Panc1 (cell line): Measurements from ENCODE around the gene SLC37A1. TPM values are rescaled to one million over a fixed set of nuclear protein-coding genes. Genes with fewer than 3 reads are reported as not detected.

Experiments
- ATAC-seq: fragments of 200-7000 bp; cut with Tn5 transposase; 2 replicates; pipeline ENCODE4 v1.9.1; 2020; ENCODE audit warnings: mild to moderate bottlenecking, moderate library complexity
- BruUV-seq: library from RNA; stranded (reverse); fragments of 400-500 nt; replicated peaks from 2 replicates; lab custom pipeline; 2021; lab: Mats Ljungman, UMichigan
- CTCF ChIA-PET: fragments of 300-600 bp; sonication (Branson Sonifier 250); formaldehyde crosslinking; loops from one replicate; lab custom pipeline; 2022; ENCODE audit warnings: antibody characterized with exemption; lab: Charles Lee
- POLR2A ChIA-PET: fragments of 300-600 bp; sonication (Branson Sonifier 250); formaldehyde crosslinking; loops from one replicate; lab custom pipeline; 2022; ENCODE audit warnings: antibody characterized with exemption; lab: Charles Lee
- DNase-seq: peaks from one replicate; pipeline ENCODE4 v3.0.0-alpha.2; 2010; ENCODE audit warnings: low read depth, low spot score
- H3K27ac ChIP-seq: 2 replicates; pipeline ENCODE4 v1.5.1; 2011; ENCODE audit warnings: mild to moderate bottlenecking, low read length, inconsistent platforms
- H3K27me3 ChIP-seq: fragments of 200-500 bp; sonication (Bioruptor generic); 2 replicates; pipeline ENCODE4 v1.6.0; 2014; ENCODE audit warnings: low read length, inconsistent platforms; ENCODE audit not compliant: control insufficient read depth, insufficient read depth
- H3K36me3 ChIP-seq: fragments of 200-500 bp; sonication (Bioruptor generic); 2 replicates; pipeline ENCODE4 v1.5.1; 2014; ENCODE audit warnings: inconsistent platforms, mild to moderate bottlenecking, low read length, moderate library complexity; ENCODE audit not compliant: control insufficient read depth, insufficient read depth
- H3K4me1 ChIP-seq: 2 replicates; pipeline ENCODE4 v1.5.1; 2011; ENCODE audit warnings: inconsistent platforms, mild to moderate bottlenecking, low read length, moderate library complexity; ENCODE audit not compliant: control insufficient read depth, insufficient read depth
- H3K4me3 ChIP-seq, 2 experiments: 2 replicates each; pipeline ENCODE4 v1.5.1; 2011 to 2012; ENCODE audit warnings: low read depth in 2 of 2, low read length in 2 of 2, mild to moderate bottlenecking in 2 of 2, inconsistent platforms in 1 of 2, moderate library complexity in 1 of 2
- H3K9me3 ChIP-seq: fragments of 200-500 bp; sonication (Bioruptor generic); 2 replicates; pipeline ENCODE4 v1.5.1; 2014; ENCODE audit warnings: low read depth, mild to moderate bottlenecking, inconsistent platforms, low read length, moderate library complexity; ENCODE audit not compliant: control insufficient read depth, insufficient read depth
- POLR2AphosphoS5 ChIP-seq: IDR thresholded peaks from 2 replicates; pipeline ENCODE4 v1.6.1; 2012; ENCODE audit warnings: mild to moderate bottlenecking, low read depth, low read length, moderate library complexity
- SIN3A ChIP-seq: IDR thresholded peaks from 2 replicates; pipeline ENCODE4 v1.6.1; 2012; ENCODE audit warnings: low read depth, mild to moderate bottlenecking, low read length, moderate library complexity, borderline replicate concordance; ENCODE audit not compliant: insufficient read depth
- TCF7L2 ChIP-seq: IDR thresholded peaks from 2 replicates; pipeline ENCODE4 v1.6.1; 2011; ENCODE audit warnings: mild to moderate bottlenecking, low read depth, low read length, inconsistent platforms
- in situ Hi-C: cut with HindIII; loops from 2 replicates; pipeline ENCODE4 v1.10.0; 2016; ENCODE audit warnings: low sequenced_read_pairs, low pct_unique_long_range_greater_than_20kb
- intact Hi-C: fragments of 100-400 bp; cut with micrococcal nuclease; formaldehyde crosslinking; loops from one replicate; pipeline ENCODE4 v1.10.0; 2022; ENCODE audit not compliant: unreplicated experiment
- total RNA-seq: library from RNA; stranded (reverse); gene quantifications from one replicate; pipeline ENCODE4 v1.2.1, GENCODE V29; 2021; ENCODE audit not compliant: unreplicated experiment
- TF ChIP-seq, protein P1 (sequence below), 2 experiments: IDR thresholded peaks; 2 replicates each; pipeline ENCODE4 v1.6.1; 2011 to 2012; ENCODE audit warnings: low read depth in 2 of 2, control low read depth in 1 of 2, low read length in 1 of 2, mild to moderate bottlenecking in 1 of 2, moderate library complexity in 1 of 2; ENCODE audit not compliant: insufficient read depth in 1 of 2
- TF ChIP-seq, protein P2 (sequence below): fragments of 450-650 bp; IDR thresholded peaks from 2 replicates; pipeline ENCODE4 v1.5.1; 2017; ENCODE audit warnings: mild to moderate bottlenecking

SLC37A1 gene
- total RNA-seq, 1 experiment from 2014 or later, result 7.7 TPM

DNA sequence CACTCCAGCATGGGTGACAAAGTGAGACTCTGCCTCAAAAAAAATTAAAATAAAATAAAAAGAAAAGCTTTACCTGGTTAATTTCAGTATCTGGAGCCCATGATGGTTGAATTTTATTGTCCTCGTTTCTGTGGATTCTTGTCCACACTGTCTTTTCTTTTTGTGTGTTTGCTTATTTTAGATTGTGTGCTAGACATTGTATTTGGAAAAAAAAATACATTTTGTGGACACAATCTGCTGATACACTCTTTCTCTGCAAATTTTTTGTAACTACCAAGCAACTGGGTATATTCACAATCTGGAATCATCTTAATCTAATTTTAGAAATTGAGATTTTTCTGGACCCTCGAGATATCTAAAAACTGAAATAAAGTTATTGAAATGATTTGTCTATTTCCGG lies 98.2 kb downstream of the SLC37A1 start:
- no TSS peak for BruUV-seq
- Histone ChIP-seq H3K4me3 (no peak overlapping the region), H3K27me3 (no peaks in the 10 kb centered on the region), H3K9me3 (no peaks in the 10 kb centered on the region), H3K36me3 (no peaks in the 10 kb centered on the region), H3K4me1 (no peaks in the 10 kb centered on the region), H3K27ac (no peak overlapping the region)
- ATAC-seq, result no peak
- ChIA-PET CTCF (no interaction called here), POLR2A (no interaction called here)
- in situ Hi-C loops (no loop called here), intact Hi-C loops (no loop called here)
- DNase-seq, result no peak
- TF ChIP-seq POLR2AphosphoS5, result no peak
- TF ChIP-seq TCF7L2, result no peak
- TF ChIP-seq, protein P1, sequence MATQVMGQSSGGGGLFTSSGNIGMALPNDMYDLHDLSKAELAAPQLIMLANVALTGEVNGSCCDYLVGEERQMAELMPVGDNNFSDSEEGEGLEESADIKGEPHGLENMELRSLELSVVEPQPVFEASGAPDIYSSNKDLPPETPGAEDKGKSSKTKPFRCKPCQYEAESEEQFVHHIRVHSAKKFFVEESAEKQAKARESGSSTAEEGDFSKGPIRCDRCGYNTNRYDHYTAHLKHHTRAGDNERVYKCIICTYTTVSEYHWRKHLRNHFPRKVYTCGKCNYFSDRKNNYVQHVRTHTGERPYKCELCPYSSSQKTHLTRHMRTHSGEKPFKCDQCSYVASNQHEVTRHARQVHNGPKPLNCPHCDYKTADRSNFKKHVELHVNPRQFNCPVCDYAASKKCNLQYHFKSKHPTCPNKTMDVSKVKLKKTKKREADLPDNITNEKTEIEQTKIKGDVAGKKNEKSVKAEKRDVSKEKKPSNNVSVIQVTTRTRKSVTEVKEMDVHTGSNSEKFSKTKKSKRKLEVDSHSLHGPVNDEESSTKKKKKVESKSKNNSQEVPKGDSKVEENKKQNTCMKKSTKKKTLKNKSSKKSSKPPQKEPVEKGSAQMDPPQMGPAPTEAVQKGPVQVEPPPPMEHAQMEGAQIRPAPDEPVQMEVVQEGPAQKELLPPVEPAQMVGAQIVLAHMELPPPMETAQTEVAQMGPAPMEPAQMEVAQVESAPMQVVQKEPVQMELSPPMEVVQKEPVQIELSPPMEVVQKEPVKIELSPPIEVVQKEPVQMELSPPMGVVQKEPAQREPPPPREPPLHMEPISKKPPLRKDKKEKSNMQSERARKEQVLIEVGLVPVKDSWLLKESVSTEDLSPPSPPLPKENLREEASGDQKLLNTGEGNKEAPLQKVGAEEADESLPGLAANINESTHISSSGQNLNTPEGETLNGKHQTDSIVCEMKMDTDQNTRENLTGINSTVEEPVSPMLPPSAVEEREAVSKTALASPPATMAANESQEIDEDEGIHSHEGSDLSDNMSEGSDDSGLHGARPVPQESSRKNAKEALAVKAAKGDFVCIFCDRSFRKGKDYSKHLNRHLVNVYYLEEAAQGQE (IDR thresholded peaks at IDR 0.05; ENCODE audit: insufficient read depth in 1 of 2, low read depth in 2 of 2, low read length in 1 of 2), result no peak
- TF ChIP-seq SIN3A, result no peak
- TF ChIP-seq, protein P2, sequence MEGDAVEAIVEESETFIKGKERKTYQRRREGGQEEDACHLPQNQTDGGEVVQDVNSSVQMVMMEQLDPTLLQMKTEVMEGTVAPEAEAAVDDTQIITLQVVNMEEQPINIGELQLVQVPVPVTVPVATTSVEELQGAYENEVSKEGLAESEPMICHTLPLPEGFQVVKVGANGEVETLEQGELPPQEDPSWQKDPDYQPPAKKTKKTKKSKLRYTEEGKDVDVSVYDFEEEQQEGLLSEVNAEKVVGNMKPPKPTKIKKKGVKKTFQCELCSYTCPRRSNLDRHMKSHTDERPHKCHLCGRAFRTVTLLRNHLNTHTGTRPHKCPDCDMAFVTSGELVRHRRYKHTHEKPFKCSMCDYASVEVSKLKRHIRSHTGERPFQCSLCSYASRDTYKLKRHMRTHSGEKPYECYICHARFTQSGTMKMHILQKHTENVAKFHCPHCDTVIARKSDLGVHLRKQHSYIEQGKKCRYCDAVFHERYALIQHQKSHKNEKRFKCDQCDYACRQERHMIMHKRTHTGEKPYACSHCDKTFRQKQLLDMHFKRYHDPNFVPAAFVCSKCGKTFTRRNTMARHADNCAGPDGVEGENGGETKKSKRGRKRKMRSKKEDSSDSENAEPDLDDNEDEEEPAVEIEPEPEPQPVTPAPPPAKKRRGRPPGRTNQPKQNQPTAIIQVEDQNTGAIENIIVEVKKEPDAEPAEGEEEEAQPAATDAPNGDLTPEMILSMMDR, result no peak

DNA sequence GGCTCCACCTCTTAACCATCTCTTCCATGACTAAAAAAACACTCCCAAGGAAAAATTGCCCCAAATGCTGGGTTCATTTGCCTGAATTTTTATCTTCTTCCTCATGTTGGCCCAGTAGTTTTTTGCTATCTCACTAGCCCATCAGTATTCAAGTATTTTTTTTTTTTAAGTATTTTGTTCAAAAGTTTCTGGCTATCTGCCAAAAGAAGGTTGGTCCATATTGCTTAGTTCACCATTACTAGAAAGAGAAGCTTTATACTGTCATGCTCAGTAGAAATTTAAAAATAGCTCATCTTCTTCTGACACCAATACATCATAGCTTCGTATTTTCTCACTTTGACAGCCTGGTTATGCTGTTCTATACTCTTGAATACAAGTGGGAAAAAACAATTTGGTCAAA lies 98.7 kb downstream of the SLC37A1 start:
- H3K36me3 ChIP-seq, result no peaks in the 10 kb centered on the region
- no peaks in the 10 kb centered on the region for H3K27me3 ChIP-seq
- no peak for ATAC-seq
- H3K4me3 ChIP-seq, result no peak overlapping the region
- CTCF ChIA-PET, result no interaction called here
- TF ChIP-seq SIN3A (no peak), POLR2AphosphoS5 (no peak), TCF7L2 (no peak)
- TF ChIP-seq, protein P2, result no peak
- TF ChIP-seq, protein P1 (IDR thresholded peaks at IDR 0.05; ENCODE audit: insufficient read depth in 1 of 2, low read depth in 2 of 2, low read length in 1 of 2), result no peak
- DNase-seq, result no peak
- H3K9me3 ChIP-seq, result no peaks in the 10 kb centered on the region
- no peak overlapping the region for H3K27ac ChIP-seq
- BruUV-seq, result no TSS peak
- intact Hi-C loops, result no loop called here
- in situ Hi-C loops, result no loop called here
- POLR2A ChIA-PET, result no interaction called here
- no peaks in the 10 kb centered on the region for H3K4me1 ChIP-seq
